ENCODE measurements around the gene SLC9A1. TPM values are rescaled to one million over a fixed set of nuclear protein-coding genes. Genes with fewer than 3 reads are reported as not detected.

SLC9A1 gene
- polyA plus RNA-seq, 3 donors = 4.5 to 14.2 (median 4.6) TPM

DNA sequence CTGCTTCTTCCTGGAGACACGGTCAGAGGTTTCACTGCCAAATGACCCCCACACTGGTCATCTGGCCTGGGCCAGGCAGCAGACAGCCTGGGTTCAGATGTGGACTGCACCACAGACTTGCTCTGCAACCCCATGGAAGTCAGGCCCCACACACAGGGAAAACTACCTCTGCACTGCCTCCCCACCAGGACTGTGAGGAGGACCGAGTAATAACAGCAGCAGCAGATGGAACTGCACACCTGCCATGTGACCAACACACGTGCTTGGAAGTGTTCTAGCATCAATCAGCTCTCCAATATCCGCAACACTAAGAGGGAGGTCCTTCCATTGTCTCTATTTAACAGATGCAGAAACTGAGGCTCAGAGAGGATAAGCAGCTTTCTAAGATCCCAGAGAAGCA, 51.4 kb downstream of the SLC9A1 start:
- H3K4me3 Mint-ChIP-seq = no peak overlapping the region

DNA sequence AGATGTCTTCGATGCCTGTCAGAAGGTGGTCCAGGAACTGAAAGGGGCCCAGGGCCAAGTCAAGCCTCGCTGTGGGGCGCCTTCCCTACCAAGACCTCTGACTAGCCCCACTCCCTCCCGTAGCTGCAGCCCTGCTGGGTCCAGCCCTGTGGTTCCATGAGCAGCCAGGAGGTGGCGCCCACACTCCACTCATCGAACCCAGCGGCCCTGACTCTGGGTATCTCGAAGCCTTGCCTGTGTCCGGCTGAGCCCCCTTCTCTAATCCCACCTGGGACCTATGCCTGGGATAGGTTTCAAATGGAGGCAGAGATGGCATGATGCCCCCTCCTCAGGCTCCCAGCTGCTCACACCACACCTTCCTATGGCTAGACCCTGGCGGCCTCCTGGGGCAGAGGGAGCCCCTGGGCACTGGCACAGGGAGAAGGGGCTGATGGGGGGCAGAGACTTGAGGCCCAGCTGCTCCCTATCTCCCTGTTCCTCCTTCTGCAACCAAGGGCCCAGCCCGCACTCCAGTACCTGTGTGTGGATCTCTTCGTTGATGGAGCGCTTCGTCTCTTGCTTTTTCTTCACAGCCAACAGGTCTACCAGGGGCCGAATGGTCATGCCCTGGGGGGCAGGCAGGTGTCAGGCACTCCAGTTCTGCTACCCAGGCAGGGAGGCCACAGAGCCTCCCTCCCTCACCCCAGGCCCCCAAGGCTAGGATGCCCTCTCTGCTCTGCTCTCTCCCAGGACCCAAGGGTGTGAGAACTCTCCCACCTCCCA, 52.0 kb downstream of the SLC9A1 start:
- TF ChIP-seq, protein P1, sequence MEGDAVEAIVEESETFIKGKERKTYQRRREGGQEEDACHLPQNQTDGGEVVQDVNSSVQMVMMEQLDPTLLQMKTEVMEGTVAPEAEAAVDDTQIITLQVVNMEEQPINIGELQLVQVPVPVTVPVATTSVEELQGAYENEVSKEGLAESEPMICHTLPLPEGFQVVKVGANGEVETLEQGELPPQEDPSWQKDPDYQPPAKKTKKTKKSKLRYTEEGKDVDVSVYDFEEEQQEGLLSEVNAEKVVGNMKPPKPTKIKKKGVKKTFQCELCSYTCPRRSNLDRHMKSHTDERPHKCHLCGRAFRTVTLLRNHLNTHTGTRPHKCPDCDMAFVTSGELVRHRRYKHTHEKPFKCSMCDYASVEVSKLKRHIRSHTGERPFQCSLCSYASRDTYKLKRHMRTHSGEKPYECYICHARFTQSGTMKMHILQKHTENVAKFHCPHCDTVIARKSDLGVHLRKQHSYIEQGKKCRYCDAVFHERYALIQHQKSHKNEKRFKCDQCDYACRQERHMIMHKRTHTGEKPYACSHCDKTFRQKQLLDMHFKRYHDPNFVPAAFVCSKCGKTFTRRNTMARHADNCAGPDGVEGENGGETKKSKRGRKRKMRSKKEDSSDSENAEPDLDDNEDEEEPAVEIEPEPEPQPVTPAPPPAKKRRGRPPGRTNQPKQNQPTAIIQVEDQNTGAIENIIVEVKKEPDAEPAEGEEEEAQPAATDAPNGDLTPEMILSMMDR (IDR thresholded peaks at IDR 0.05) = peak; percentile 99
- DNase-seq = peak; percentile 65 to 73 (median 69)
- Mint-ChIP-seq H3K27ac (peak overlapping the region in 4 of 7 donors; percentile 71 to 83 (median 75)), H3K36me3 (peaks cover 45 to 71% of the 10 kb centered on the region in 2 donors), H3K4me3 (no peak overlapping the region), H3K9me3 (peaks cover 0 to 2% (median 0%) of the 10 kb centered on the region in 7 donors), H3K4me1 (peaks cover 45% of the 10 kb centered on the region), H3K27me3 (ENCODE audit: low read depth in 3 of 3) (peaks cover 0 to 9% (median 0%) of the 10 kb centered on the region in 3 donors)
- no peaks in the 10 kb centered on the region for H3K9me3 ChIP-seq (replicated peaks in 1 of 2; ENCODE audit: control insufficient read depth in 1 of 2, insufficient read depth in 1 of 2, low read length in 2 of 2)
- no peak overlapping the region for H3K9ac ChIP-seq (ENCODE audit: insufficient read depth, low read length, poor library complexity, severe bottlenecking)
- 47% methylated on average over 11 of the region's 15 CpGs for WGBS (ENCODE audit: insufficient coverage)
- H2AFZ ChIP-seq (ENCODE audit: insufficient read depth, low read depth, low read length, poor library complexity, severe bottlenecking) = no peak overlapping the region
- H4K20me1 ChIP-seq (ENCODE audit: insufficient read depth, low read length) = no peaks in the 10 kb centered on the region
- peaks cover 42 to 56% of the 10 kb centered on the region in 2 donors for H3K4me1 ChIP-seq (ENCODE audit: control insufficient read depth in 1 of 2, insufficient read depth in 2 of 2, low read length in 2 of 2)
- no peak overlapping the region for H3K4me3 ChIP-seq (replicated peaks in 1 of 3; ENCODE audit: low read depth in 2 of 3, low read length in 3 of 3)
- no peaks in the 10 kb centered on the region for H3K27me3 ChIP-seq (ENCODE audit: control insufficient read depth in 2 of 2, insufficient read depth in 2 of 2, low read length in 2 of 2)
- H3K4me2 ChIP-seq (replicated peaks; ENCODE audit: extremely low read depth, low read length, poor library complexity, severe bottlenecking) = no peak overlapping the region
- peaks cover 36 to 53% of the 10 kb centered on the region in 2 donors for H3K36me3 ChIP-seq (replicated peaks in 1 of 2; ENCODE audit: control insufficient read depth in 1 of 2, insufficient read depth in 2 of 2, low read length in 2 of 2)
- no peaks in the 10 kb centered on the region for H3K79me2 ChIP-seq (ENCODE audit: insufficient read depth, low read length)
- no peak overlapping the region for H3K27ac ChIP-seq (ENCODE audit: low read depth in 1 of 2, low read length in 2 of 2)
- intact Hi-C loops (cut with micrococcal nuclease) = loop anchor here (1.0 to 10.0 kb wide), 4 partner anchors 94 to 292 kb away; partner anchors contain the start of gene GPR3 (in 1 of the 2)

More for the DNA sequence above, 51.4 kb downstream of the SLC9A1 start:
- peaks cover 0 to 9% (median 0%) of the 10 kb centered on the region in 3 donors for H3K27me3 Mint-ChIP-seq (ENCODE audit: low read depth in 3 of 3)
- H3K4me2 ChIP-seq (replicated peaks; ENCODE audit: extremely low read depth, low read length, poor library complexity, severe bottlenecking) = no peak overlapping the region
- WGBS (ENCODE audit: insufficient coverage) = 93% methylated on average over 4 of the region's 4 CpGs
- H3K27ac Mint-ChIP-seq = peak overlapping the region in 3 of 7 donors; percentile 54 to 76 (median 71)
- H3K4me1 Mint-ChIP-seq = peaks cover 39% of the 10 kb centered on the region
- peaks cover 36 to 54% of the 10 kb centered on the region in 2 donors for H3K36me3 ChIP-seq (replicated peaks in 1 of 2; ENCODE audit: control insufficient read depth in 1 of 2, insufficient read depth in 2 of 2, low read length in 2 of 2)
- intact Hi-C loops (cut with micrococcal nuclease) = loop anchor here (2.0 to 10.0 kb wide), 3 partner anchors 94 to 291 kb away; partner anchors contain the start of gene GPR3 (in 1 of the 2)
- TF ChIP-seq, protein P1 (IDR thresholded peaks at IDR 0.05) = no peak
- no peak for DNase-seq
- H3K9ac ChIP-seq (ENCODE audit: insufficient read depth, low read length, poor library complexity, severe bottlenecking) = no peak overlapping the region
- no peaks in the 10 kb centered on the region for H4K20me1 ChIP-seq (ENCODE audit: insufficient read depth, low read length)
- peaks cover 45 to 69% of the 10 kb centered on the region in 2 donors for H3K36me3 Mint-ChIP-seq
- H3K9me3 ChIP-seq (replicated peaks in 1 of 2; ENCODE audit: control insufficient read depth in 1 of 2, insufficient read depth in 1 of 2, low read length in 2 of 2) = no peaks in the 10 kb centered on the region
- H3K79me2 ChIP-seq (ENCODE audit: insufficient read depth, low read length) = no peaks in the 10 kb centered on the region
- no peak overlapping the region for H3K4me3 ChIP-seq (replicated peaks in 1 of 3; ENCODE audit: low read depth in 2 of 3, low read length in 3 of 3)
- no peaks in the 10 kb centered on the region for H3K27me3 ChIP-seq (ENCODE audit: control insufficient read depth in 2 of 2, insufficient read depth in 2 of 2, low read length in 2 of 2)
- H2AFZ ChIP-seq (ENCODE audit: insufficient read depth, low read depth, low read length, poor library complexity, severe bottlenecking) = no peak overlapping the region
- no peak overlapping the region for H3K27ac ChIP-seq (ENCODE audit: low read depth in 1 of 2, low read length in 2 of 2)
- H3K4me1 ChIP-seq (ENCODE audit: control insufficient read depth in 1 of 2, insufficient read depth in 2 of 2, low read length in 2 of 2) = peaks cover 36 to 50% of the 10 kb centered on the region in 2 donors
- H3K9me3 Mint-ChIP-seq = peaks cover 0 to 2% (median 0%) of the 10 kb centered on the region in 7 donors
